GM12878 (cell line): Measurements from ENCODE around the gene FUZ. TPM values are rescaled to one million over a fixed set of nuclear protein-coding genes. Genes with fewer than 3 reads are reported as not detected.

Experiments
- ATAC-seq: fragments of 200-7000 bp; cut with Tn5 transposase; 3 replicates; pipeline ENCODE4 v1.9.1; 2020; ENCODE audit warnings: mild to moderate bottlenecking, moderate library complexity
- BruUV-seq: library from RNA; stranded (reverse); fragments of 400-500 nt; replicated peaks from 2 replicates; lab custom pipeline; 2021; lab: Mats Ljungman, UMichigan
- CTCF ChIA-PET: fragments of 300-600 bp; sonication (Branson Sonifier 250); formaldehyde crosslinking; extraction: SDS; loops from one replicate; lab custom pipeline; 2021; ENCODE audit warnings: inconsistent platforms; lab: Yijun Ruan, JAX
- POLR2A ChIA-PET: fragments of 350-600 bp; formaldehyde crosslinking; extraction: SDS; loops from one replicate; lab custom pipeline; 2021; ENCODE audit warnings: inconsistent platforms; lab: Charles Lee
- RAD21 ChIA-PET: fragments of 300-600 bp; sonication (Branson Sonifier 250); formaldehyde crosslinking; loops from one replicate; lab custom pipeline; 2023; ENCODE audit warnings: antibody characterized with exemption; ENCODE audit not compliant: unreplicated experiment; lab: Charles Lee
- SMC1A ChIA-PET: fragments of 300-600 bp; sonication (Branson Sonifier 250); formaldehyde crosslinking; loops from one replicate; lab custom pipeline; 2023; ENCODE audit not compliant: unreplicated experiment, uncharacterized antibody; lab: Charles Lee
- DNase-seq: peaks from one replicate; pipeline ENCODE4 v3.0.0-alpha.2; 2011; ENCODE audit warnings: low read depth, low spot score
- FAIRE-seq: peaks from 3 replicates; lab custom pipeline; 2011; peaks lifted over from hg19 to GRCh38; lab: Jason Lieb, UNC
- H2AFZ ChIP-seq: 2 replicates; pipeline ENCODE4 v1.6.0; 2011; ENCODE audit warnings: low read depth, low read length, control low read depth; ENCODE audit not compliant: control insufficient read depth
- H3K27ac ChIP-seq: 2 replicates; pipeline ENCODE4 v1.5.1; 2011; ENCODE audit warnings: control low read depth; ENCODE audit not compliant: control insufficient read depth, insufficient read depth
- H3K27me3 ChIP-seq, 2 experiments: replicated peaks in 1 of 2; 2 replicates each; pipeline versions ENCODE4 v1.6.0 to v1.6.1; 2011; ENCODE audit warnings: low read length in 1 of 2; ENCODE audit not compliant: control insufficient read depth in 2 of 2, insufficient read depth in 2 of 2
- H3K36me3 ChIP-seq, 2 experiments: 2 replicates each; pipeline ENCODE4 v1.5.1; 2011; ENCODE audit warnings: low read length in 1 of 2; ENCODE audit not compliant: control insufficient read depth in 2 of 2, insufficient read depth in 2 of 2
- H3K4me1 ChIP-seq: 2 replicates; pipeline ENCODE4 v1.6.1; 2011; ENCODE audit warnings: mild to moderate bottlenecking, low read length, moderate library complexity, mixed read lengths; ENCODE audit not compliant: control insufficient read depth, insufficient read depth
- H3K4me2 ChIP-seq: 2 replicates; pipeline ENCODE4 v1.6.0; 2011; ENCODE audit warnings: control low read depth; ENCODE audit not compliant: control insufficient read depth, insufficient read depth
- H3K4me3 ChIP-seq: fragments of 200-600 bp; sonication (generic); 2 replicates; pipeline ENCODE4 v1.5.1; 2016
- H3K79me2 ChIP-seq: 2 replicates; pipeline ENCODE4 v1.6.0; 2011; ENCODE audit warnings: low read length; ENCODE audit not compliant: control insufficient read depth, insufficient read depth
- H3K9ac ChIP-seq: 2 replicates; pipeline ENCODE4 v1.8.0; 2011; ENCODE audit warnings: low read length, control low read depth, mixed read lengths; ENCODE audit not compliant: control insufficient read depth, insufficient read depth
- H3K9me3 ChIP-seq: replicated peaks from 3 replicates; pipeline ENCODE4 v1.5.1; 2011; ENCODE audit warnings: mild to moderate bottlenecking, low read length; ENCODE audit not compliant: control insufficient read depth, insufficient read depth
- H4K20me1 ChIP-seq: 2 replicates; pipeline ENCODE4 v1.6.0; 2011; ENCODE audit not compliant: control insufficient read depth, insufficient read depth
- HCFC1 ChIP-seq: fragments of 150-350 bp; IDR thresholded peaks from 2 replicates; pipeline ENCODE4 v1.6.1; 2014; ENCODE audit warnings: low read length
- HDAC6 ChIP-seq: fragments of 200-600 bp; sonication (generic); IDR thresholded peaks from one replicate; pipeline ENCODE4 v1.8.0; 2017; ENCODE audit warnings: antibody characterized with exemption; ENCODE audit not compliant: unreplicated experiment
- MEF2B ChIP-seq: fragments of 450-650 bp; IDR thresholded peaks from 2 replicates; pipeline ENCODE4 v1.6.1; 2018; ENCODE audit warnings: mild to moderate bottlenecking, moderate library complexity; ENCODE audit not compliant: partially characterized antibody, poor library complexity, severe bottlenecking
- NFXL1 ChIP-seq: fragments of 450-650 bp; IDR thresholded peaks from 2 replicates; pipeline ENCODE4 v1.6.1; 2017; ENCODE audit warnings: antibody characterized with exemption, mild to moderate bottlenecking, borderline replicate concordance
- NR2F1 ChIP-seq: fragments of 450-650 bp; conservative IDR thresholded peaks from 2 replicates; pipeline ENCODE4 v1.6.1; 2017; ENCODE audit warnings: mild to moderate bottlenecking
- PAX8 ChIP-seq: fragments of 450-650 bp; IDR thresholded peaks from 2 replicates; pipeline ENCODE4 v1.6.1; 2017; ENCODE audit warnings: mild to moderate bottlenecking, moderate library complexity
- POLR2AphosphoS5 ChIP-seq: IDR thresholded peaks from 2 replicates; pipeline ENCODE4 v1.6.1; 2011; ENCODE audit warnings: mild to moderate bottlenecking, low read length, inconsistent platforms
- TCF7 ChIP-seq: IDR thresholded peaks from 2 replicates; pipeline ENCODE4 v1.6.1; 2014; ENCODE audit warnings: antibody characterized with exemption, borderline replicate concordance
- ZNF217 ChIP-seq: fragments of 450-650 bp; IDR thresholded peaks from 2 replicates; pipeline ENCODE4 v1.6.1; 2017; ENCODE audit warnings: antibody characterized with exemption, mild to moderate bottlenecking
- WGBS: methylation state at CpG from one replicate; pipeline ENCODE4 v1.1.6; 2016; ENCODE audit warnings: low lambda C conversion rate; ENCODE audit not compliant: insufficient replicate concordance, insufficient coverage; ENCODE audit errors: missing lambda C conversion rate; 5-methylcytosine and 5-hydroxymethylcytosine counted together
- in situ Hi-C: fragments of 300-500 bp; cut with MboI; formaldehyde crosslinking; loops from 9 replicates; pipeline ENCODE4 v1.14.3; 2018; ENCODE audit warnings: mixed read lengths
- intact Hi-C: fragments of 100-400 bp; cut with micrococcal nuclease; formaldehyde crosslinking; loops from one replicate; pipeline ENCODE4 v1.14.2; 2022; ENCODE audit not compliant: unreplicated experiment
- polyA plus RNA-seq, 11 experiments: library from polyadenylated mRNA; depleted of rRNA in 4 of 11; unstranded in 6 of 11; stranded (reverse) in 5 of 11; fragments of >200 nt; fragmentation: Nextera tagmentation in 4 of 11; fragmentation: Illumina TruSeq in 1 of 11; extraction: Ambion mirVana in 4 of 11; extraction: Trizol in 1 of 11; gene quantifications; 1 replicate in 1 of 11; 2 replicates in 10 of 11; pipeline versions ENCODE4 v1.2.1 to v1.2.3, GENCODE V29; 2011 to 2016; ENCODE audit warnings: inconsistent platforms in 2 of 11, missing spikeins in 2 of 11, low read depth in 1 of 11
- total RNA-seq, 4 experiments: library from RNA; depleted of rRNA in 3 of 4; stranded (reverse); fragments of >200 nt in 3 of 4; fragmentation: Illumina TruSeq in 1 of 4; extraction: Trizol in 1 of 4; gene quantifications; 2 replicates each; pipeline versions ENCODE4 v1.2.1 to v1.2.3, GENCODE V29; 2013 to 2021
- TF ChIP-seq, protein P1 (sequence below): IDR thresholded peaks from 2 replicates; pipeline ENCODE4 v1.6.1; 2012; ENCODE audit warnings: low read depth, low read length, improper control_type of control experiment

FUZ gene
- total and polyA plus RNA-seq, 10 of the 15 experiments (the other 5 are each of a cell fraction or from before 2014, with no cell fraction given), result 0.18 to 11.5 (median 8.8) TPM

- BruUV-seq, result no TSS peak
- no peak for ATAC-seq
- POLR2A ChIA-PET, result interaction anchor here (0.6 kb wide), 2 partner anchors 17 to 295 kb away, joined by 3 read pairs; partner anchors contain the start of gene FCGRT
- SMC1A ChIA-PET, result no interaction called here
- intact Hi-C loops (loop anchor here (5.0 kb wide), 1 partner anchor 41 kb away; the partner anchor contains the start of gene AP2A1), in situ Hi-C loops (no loop called here)
- H3K9me3 ChIP-seq, result no peaks in the 10 kb centered on the region
- no peaks in the 10 kb centered on the region for H4K20me1 ChIP-seq
- no peak overlapping the region for H2AFZ ChIP-seq
- CTCF ChIA-PET, result interaction anchor here (1.2 kb wide), 1 partner anchor 59 kb away, joined by 3 read pairs; no protein-coding TSS in a partner anchor
- peaks cover 7% of the 10 kb centered on the region; the same call in 1 of the 2 replicates for H3K4me1 ChIP-seq
- no peak for FAIRE-seq
- no peak overlapping the region for H3K4me3 ChIP-seq
- no peaks in the 10 kb centered on the region for H3K79me2 ChIP-seq
- H3K4me2 ChIP-seq, result 0 out of 2 replicates have a peak overlapping the region, but pooled peaks have one; percentile 87
- no peaks in the 10 kb centered on the region for H3K27me3 ChIP-seq
- H3K9ac ChIP-seq, result no peak overlapping the region
- WGBS, result 83% methylated on average over 20 of the region's 20 CpGs
- peaks cover 6 to 9% of the 10 kb centered on the region in 2 experiments; a peak in 3 of 4 replicates for H3K36me3 ChIP-seq
- no peak for TF ChIP-seq PAX8
- TF ChIP-seq NR2F1, result no peak
- TF ChIP-seq, all 136 proteins: peak for 0
- DNase-seq, result no peak
- no peak overlapping the region for H3K27ac ChIP-seq
- RAD21 ChIA-PET, result interaction anchor here (0.7 kb wide), 1 partner anchor 127 kb away, joined by 3 read pairs; no protein-coding TSS in a partner anchor
Measured at GRCh38 chr19:49807904-49808675, 5.0 kb downstream of the FUZ start.

DNA sequence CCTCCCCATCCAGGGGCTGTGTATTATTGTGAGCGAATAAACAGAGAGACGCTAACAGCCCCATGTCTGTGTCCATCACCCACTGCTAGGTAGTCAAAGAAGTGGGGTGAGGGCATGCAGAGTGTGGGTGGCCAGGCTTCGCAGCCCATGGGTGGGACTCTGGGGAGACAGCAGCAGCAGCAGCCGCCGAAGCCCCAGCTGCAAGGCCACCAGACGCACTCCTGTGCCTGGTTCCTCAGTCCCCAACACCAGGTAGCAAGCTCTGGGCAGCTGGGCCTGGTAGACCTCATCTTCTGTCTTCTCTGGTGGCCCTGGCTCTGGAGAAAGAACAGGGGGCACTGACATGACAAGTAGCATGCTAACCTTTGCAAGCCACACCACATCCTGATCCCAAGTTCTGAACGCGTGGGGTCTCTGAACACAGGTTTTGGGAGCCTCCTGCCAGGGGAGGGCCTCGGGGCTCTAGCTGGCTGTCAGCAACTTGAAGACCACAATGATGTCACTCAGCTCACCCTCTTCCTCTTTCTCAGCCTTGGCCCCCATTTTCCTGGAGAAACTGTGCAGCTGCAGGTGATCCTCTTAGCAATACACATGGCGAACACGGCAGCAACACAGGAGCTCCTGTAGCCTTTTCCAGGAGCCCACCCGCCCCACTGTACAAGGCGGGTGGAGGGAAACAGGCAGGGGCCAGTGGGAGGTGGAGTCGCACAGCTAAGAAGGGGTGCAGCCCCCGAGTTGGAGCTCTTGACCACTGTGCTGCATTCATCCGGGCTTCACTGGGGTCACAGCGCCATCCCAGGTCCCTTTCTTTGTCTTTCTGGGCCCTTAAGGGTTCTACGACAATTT is 5.8 kb downstream of the FUZ start:
- RAD21 ChIA-PET, result interaction anchor here (0.7 kb wide), 1 partner anchor 127 kb away, joined by 3 read pairs; no protein-coding TSS in a partner anchor
- Histone ChIP-seq H3K4me2 (no peak overlapping the region), H3K27me3 (no peaks in the 10 kb centered on the region), H2AFZ (no peak overlapping the region), H3K4me1 (0 out of 2 replicates have a peak, but pooled peaks cover 3% of the 10 kb centered on the region), H3K36me3 (peaks cover 6 to 9% of the 10 kb centered on the region in 2 experiments; a peak in 3 of 4 replicates), H3K4me3 (no peak overlapping the region), H3K9me3 (no peaks in the 10 kb centered on the region), H3K79me2 (no peaks in the 10 kb centered on the region), H3K9ac (no peak overlapping the region), H4K20me1 (no peaks in the 10 kb centered on the region), H3K27ac (no peak overlapping the region)
- ATAC-seq (no peak), DNase-seq (no peak), FAIRE-seq (no peak)
- CTCF ChIA-PET, result interaction anchor here (1.2 kb wide), 1 partner anchor 58 kb away, joined by 3 read pairs; no protein-coding TSS in a partner anchor
- BruUV-seq, result no TSS peak
- POLR2A ChIA-PET, result no interaction called here
- WGBS, result 57% methylated on average over 18 of the region's 18 CpGs
- intact Hi-C loops (loop anchor here (5.0 kb wide), 1 partner anchor 40 kb away; the partner anchor contains the start of gene AP2A1), in situ Hi-C loops (no loop called here)
- SMC1A ChIA-PET, result no interaction called here
- TF ChIP-seq HDAC6 (no peak), TCF7 (no peak), NFXL1 (no peak), ZNF217 (no peak), MEF2B (no peak), HCFC1 (no peak), POLR2AphosphoS5 (no peak)
- TF ChIP-seq, protein P1, sequence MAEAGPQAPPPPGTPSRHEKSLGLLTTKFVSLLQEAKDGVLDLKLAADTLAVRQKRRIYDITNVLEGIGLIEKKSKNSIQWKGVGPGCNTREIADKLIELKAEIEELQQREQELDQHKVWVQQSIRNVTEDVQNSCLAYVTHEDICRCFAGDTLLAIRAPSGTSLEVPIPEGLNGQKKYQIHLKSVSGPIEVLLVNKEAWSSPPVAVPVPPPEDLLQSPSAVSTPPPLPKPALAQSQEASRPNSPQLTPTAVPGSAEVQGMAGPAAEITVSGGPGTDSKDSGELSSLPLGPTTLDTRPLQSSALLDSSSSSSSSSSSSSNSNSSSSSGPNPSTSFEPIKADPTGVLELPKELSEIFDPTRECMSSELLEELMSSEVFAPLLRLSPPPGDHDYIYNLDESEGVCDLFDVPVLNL, result no peak
